GM19397 (cell line): ENCODE measurements around the gene SUMF1.
"Not testable (repeated sequence)": the region's sequence is repeated elsewhere in the genome, so short reads cannot be mapped to it uniquely, and the experiment has no call there.

ENCODE experiments used
- ATAC-seq: cut with Tn5 transposase; IDR thresholded peaks from one replicate; pipeline ENCODE4 v1.9.1; 2021; ENCODE audit warnings: mild to moderate bottlenecking, moderate library complexity; ENCODE audit not compliant: unreplicated experiment

The SUMF1 gene

GRCh38 chr3:4341336-4341675 lies 125.8 kb downstream of the SUMF1 start:
- no peak for ATAC-seq

GRCh38 chr3:4340411-4341335 lies 126.4 kb downstream of the SUMF1 start:
- no peak for ATAC-seq

DNA sequence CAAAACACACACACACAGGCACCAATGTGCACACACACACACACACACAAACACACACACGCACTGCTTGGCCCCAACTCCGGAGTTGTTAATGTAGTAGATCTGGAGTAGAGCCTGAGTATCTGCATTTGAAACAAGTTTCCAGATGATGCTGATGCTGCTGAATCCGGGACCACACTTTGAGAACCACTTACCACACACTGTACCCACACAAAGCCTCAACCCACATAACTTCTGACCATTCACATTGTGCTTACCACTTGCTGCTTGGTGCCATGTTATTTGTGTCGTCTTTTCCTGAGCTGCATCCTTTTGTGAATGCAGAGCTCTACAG lies 127.0 kb downstream of the SUMF1 start:
- no peak for ATAC-seq

- ATAC-seq = no peak
Observed at GRCh38 chr3:4338751-4339150, 128.3 kb downstream of the SUMF1 start.

DNA sequence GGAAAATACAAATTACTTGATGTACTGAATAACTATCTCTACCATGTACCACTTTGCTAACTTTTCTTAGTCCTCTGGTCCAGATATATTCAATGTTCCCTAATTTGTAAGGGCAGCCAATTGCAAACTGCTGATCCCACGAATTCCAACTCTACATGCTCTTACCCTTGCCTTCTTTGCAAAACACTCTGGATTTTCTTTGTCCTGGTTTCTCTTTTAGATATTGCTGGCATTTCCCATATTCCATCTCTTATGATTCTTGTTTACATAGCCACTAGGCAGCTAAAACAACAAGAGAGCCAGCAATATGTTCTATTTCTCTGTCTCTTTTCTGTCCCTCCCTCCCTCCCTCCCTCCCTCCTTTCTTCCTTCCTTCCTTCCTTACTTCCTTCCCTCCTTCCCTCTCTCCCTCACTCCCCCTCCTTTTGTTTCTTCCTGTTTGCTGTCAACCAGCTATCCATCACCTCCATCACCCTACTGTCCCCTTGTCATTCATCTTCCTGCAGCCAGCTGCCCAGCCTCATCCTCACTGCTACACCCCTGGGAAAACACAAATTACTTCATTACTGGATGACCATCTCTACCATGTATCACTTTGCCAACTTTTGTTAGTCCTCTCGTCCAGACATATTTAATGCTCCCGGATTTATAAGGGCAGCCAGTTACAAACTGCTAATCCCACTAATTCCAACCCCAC lies 130.1 kb downstream of the SUMF1 start:
- ATAC-seq = no peak

GRCh38 chr3:4335840-4336562 lies 131.1 kb downstream of the SUMF1 start:
- ATAC-seq = no peak

GRCh38 chr3:4334548-4334947 lies 132.5 kb downstream of the SUMF1 start:
- no peak for ATAC-seq

DNA sequence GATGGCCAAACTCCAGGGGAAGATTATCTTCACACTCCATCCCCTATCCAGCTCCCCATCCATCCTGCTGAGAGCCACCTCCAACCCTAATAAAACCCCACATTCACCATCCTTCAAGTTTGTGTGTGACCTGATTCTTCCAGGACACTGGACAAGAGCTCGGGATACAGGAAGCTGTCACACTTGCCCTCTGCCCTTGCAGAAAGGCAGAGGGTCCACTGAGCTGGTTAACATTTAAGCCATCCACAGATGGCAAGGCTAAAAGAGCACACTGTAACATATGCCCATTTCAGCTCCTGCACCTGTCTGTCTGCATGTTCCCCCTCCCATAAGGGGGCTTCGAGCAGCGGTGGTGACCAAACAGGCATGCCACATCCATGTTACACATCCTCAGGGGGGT lies 134.1 kb downstream of the SUMF1 start:
- ATAC-seq = no peak

DNA sequence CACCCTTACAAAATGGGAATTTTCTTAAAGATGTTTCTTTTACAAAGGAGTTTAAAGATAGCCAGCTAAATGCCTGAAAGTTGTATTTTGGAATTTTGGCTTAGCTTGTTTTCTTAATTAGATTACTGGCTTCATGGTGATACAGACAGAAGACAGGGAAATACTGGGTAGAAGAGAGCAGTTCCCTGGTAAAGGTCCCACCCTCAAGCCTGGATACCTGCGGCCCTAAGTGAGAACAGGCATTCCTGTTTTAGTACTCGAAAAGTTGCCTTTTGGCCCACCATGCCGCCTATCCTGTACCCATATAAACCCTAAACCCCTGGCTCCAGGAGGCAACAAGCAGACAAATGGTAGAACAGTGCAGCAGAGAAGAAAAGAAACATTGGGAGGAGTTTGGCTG lies 134.5 kb downstream of the SUMF1 start:
- ATAC-seq = no peak

DNA sequence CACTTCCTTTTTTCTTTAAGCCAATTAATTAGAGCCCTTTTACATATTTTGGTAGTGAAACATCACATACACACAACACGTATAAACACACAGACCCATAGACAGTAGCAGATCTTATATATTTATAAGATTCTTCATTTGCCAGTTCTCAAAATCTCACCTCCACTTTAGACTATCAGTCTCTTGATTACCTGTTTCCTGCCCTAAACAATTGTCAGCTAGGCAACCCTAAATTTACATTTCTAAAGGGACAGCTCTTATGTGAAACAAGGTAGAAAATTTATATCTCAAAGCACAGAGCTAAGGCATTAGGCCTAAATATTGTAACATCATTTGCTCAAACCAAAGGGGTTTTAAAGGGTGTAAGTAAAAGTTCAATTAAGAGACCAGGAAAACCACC lies 135.0 kb downstream of the SUMF1 start:
- ATAC-seq = no peak

GRCh38 chr3:4329806-4330205 lies 137.3 kb downstream of the SUMF1 start:
- not testable (repeated sequence) for ATAC-seq

DNA sequence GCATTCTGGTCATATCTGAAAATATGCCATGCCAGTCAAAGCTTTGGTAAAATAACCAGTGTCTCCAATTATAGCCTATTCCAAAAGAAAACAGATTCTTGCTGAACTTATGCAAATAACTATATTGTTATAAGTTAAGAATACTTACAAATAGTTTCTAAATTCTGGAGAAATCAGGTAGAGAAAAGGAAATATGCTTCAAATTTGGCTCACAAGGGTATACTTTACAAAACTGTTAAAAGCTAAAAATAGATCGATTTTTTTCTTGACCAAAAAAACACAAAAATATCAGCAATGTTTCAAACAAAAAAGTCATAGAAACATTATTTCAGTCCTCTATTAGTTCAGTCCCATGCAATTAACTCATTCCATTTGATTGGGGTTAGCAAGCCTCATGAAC lies 140.2 kb downstream of the SUMF1 start:
- ATAC-seq = no peak

DNA sequence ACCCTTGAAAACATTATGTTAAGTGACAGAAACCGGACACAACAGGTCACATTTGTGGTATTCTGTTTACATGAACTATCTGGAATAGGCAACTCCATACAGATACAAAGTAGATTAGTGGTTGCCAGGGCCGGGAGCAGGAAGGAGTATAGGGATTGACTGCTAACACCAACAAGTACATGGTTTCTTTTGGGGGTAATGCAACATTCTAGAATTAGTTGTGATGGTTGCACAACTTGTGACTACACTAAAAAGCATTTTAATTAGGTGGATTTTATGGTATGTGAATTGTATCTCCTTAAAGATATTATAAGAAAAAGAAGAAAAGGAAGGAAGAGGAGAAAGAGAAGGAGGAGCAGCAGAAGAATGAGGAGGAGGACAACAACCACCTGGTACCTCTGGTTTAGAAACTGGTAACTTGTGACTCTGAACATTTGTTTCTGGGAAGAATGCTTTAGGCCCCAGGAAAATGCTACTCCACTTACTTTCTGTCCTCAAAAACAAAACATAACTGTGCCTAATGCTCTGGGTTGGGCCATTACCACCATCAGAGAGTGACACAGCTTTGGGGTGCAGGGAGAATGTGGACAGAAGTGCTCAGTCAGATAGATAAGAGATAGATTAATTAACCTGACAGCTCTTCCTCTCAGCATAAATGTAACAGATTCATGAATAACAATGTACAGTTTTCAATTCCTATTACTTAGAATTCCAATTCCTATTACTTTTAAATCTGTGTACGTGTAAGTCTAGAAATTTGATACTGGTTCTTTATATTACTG lies 143.6 kb downstream of the SUMF1 start:
- ATAC-seq = no peak

GRCh38 chr3:4322635-4323034 lies 144.4 kb downstream of the SUMF1 start:
- no peak for ATAC-seq

DNA sequence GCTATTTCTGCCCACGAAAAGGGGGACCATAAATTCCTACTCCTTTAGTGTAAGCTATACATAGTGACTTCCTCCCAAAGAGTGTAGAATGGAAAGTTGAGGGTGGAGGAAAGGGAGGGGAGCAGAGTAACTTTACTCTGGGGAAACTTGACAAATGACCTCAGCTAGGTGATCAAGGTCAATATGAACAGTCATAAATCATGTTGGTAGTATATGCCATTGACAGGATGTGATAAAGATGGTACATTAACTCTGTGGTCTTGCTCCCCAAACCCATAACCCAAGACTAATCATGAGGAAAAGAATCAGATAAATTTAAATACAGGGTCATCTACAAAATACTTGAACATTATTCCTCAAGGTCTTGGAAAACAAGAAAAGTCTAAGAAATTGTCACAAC lies 145.3 kb downstream of the SUMF1 start:
- ATAC-seq = no peak

- ATAC-seq = no peak
Observed at GRCh38 chr3:4320096-4320911, 146.8 kb downstream of the SUMF1 start.

- no peak for ATAC-seq
Observed at GRCh38 chr3:4314688-4315087, 152.4 kb downstream of the SUMF1 start.

DNA sequence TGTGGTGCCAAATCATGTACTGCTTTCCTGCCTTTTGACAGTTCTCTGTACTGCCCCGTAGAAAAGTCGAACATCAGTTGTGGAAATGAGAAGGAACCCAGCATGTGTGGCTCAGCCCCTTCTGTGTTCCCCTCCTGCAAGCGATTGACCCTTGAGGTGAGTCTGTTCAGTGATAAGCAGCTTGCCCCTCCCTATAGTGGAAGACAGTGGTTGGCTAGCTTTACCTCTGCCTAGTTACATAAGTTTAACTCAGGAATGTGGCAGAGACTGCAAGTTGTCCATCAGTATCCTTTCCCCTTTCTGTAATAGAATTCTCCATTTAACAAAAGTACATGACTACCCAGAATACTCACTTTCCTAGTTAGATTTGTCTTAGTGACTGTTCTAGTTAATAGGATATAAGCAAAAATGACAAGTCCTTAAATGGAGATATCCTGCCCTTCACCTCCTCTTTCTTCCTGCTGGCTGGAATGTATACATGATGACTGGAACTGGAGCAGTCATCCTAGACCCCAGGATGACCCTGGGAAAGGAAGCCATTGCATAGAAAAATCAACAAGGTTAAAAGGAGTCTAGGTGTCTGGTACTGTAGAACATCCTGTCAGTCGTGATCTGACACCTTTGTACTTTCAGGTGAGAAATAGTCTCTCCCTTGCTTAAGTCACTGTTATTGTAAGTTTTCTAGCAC lies 153.3 kb downstream of the SUMF1 start:
- no peak for ATAC-seq

GRCh38 chr3:4311496-4311895 lies 155.6 kb downstream of the SUMF1 start:
- ATAC-seq = no peak
